ENCODE data around the gene TMEM225B.

DNA sequence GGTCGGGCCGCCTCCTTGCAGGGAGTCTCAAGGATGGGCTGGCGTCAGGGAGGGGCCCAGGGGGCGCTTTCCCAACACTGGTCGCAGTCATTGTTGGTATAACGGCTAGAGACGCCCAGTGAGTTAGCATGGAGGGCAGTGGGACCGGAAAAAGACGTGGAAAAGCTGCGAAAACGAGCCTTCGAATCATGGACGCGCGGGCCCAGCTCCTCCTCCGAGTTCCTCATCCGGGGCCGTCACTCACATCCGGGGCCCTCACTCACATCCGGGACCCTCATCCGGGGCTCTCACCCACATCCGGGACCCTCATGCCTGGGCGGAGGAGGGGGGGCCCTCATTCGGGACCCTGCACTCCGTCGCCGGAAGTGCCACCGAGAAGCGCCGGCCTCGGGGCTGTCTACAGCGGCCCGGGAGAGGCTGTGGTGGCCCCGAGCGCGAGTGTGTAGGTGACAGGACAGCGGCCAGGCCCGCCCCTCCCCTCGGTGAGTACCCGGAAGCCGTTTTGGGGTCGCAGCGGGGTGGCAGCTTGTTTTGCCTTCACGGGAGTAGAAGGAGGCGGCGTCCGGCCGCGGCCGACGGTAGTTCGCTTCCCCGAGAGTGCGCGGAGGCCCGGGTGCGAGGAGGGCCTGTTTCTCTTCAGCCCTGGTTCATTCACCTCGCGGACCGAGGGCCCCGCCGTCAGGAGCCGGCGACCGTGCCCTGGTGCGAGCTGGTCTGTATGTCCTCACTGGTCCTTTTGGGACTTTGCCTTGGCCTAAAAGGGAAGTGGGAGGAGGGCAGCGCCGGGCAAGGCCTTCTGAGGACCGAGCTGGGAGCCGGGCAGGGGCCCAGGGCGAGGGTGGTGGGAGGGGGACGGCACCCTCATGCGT, 39.5 kb upstream of the TMEM225B start, which contains the start of gene ZNF655:
- TF ChIP-seq POLR2AphosphoS5 (IDR thresholded peaks at IDR 0.05), result peak; percentile 94
- no peak for TF ChIP-seq CTCF (IDR thresholded peaks at IDR 0.05)
- TF ChIP-seq POLR2A (IDR thresholded peaks at IDR 0.05), result peak; percentile 75
